ENCODE data around the gene TMEM89.

Gene TMEM89

DNA sequence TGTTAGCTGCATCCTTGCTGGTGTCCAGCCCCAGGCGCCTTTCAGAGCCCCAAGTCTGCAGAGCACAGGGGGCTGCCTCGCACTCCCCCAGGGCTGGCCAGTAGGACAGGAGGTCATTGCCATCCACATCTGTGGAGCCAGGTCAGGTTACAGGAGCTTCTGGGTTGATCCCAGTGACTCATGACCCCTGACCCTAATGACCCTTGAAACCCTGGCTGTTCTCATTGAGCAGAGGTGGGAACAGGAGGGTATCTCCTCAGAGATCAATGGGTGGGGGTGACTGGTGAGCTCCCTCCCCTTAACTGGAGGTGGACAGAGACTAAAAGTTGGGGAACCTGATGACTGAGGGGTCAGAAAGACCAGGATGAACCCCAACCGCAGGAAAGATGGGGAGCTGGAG is 19.8 kb upstream of the TMEM89 start:
- DNase-seq (ENCODE audit: low spot score), result no peak

DNA sequence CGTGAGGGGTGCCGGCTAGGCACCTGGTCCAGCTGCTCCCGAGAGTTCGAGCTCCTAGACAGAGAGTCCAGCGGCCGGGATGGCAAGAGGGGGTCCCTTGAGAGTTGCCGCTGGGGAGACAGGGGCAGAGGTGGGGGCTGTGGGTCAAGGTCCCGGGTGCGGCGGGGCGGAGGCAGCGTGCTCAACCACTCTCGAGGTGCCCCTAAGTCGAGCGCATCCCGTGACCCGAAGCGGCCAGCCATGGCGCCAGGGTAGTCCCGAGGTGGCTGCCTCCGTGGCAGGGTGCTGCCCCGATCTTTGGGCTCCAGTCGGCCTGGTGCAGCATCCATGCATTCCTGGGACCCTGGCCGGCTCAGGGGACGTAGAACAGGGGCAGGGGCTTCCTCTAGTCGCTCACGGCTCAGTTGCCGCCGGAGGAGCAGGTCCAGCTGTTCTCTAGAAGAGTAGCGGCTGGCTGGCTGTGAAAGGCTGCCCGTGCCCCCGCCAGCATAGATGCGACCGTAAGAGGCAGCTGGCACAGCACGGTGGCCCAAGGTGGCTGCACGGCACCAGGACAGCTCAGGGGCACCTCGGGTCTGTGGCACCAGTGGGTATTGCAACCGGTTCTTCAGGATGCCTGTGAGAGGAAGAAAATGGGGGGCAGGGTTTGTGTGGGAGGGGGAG is 18.5 kb upstream of the TMEM89 start:
- no peak for DNase-seq (ENCODE audit: low spot score)

DNA sequence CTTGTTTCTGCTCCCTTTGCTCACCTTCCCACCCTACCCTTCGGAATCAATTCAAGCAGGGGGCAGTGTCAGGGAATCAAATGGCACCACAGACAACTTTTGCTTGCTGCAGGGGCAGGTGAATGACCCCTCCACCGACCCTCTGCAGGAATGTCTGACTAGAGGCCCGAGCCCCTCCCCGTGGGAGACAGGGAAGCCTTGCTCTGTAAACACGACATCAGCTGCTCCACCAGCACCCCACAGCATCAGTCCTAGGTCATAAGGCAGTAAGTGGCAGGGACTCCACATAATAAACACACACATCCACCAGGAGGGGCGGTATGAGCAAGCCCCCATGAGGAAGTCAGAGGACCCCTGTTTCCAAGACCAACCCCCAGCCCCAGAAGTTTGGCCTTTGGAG is 15.7 kb upstream of the TMEM89 start:
- DNase-seq (ENCODE audit: low spot score), result no peak

DNA sequence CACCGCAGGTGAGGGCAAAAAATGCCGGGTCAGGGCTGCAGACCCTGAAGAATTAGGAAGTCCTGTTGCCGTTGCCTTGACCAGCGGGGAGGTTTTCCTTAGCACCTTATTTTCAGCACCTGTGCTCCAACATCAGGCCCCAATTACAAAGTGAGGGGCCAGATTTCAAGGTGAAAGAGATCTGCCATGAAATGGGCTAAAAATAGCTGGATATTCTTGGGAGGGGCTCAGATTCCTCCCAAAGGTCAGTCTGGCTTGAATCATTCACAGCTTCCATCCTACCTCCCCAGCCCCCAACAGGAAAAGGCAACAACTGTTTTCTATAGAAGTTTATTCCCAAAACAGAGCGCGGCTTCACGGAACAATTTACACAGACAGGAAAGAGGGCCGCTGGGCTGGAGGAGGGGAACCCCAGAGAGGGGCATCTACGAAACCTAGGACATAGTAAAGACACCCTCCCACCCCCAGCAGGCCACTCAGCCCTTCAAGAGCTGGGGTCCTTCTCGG is 14.6 kb upstream of the TMEM89 start:
- DNase-seq (ENCODE audit: low spot score), result no peak

DNA sequence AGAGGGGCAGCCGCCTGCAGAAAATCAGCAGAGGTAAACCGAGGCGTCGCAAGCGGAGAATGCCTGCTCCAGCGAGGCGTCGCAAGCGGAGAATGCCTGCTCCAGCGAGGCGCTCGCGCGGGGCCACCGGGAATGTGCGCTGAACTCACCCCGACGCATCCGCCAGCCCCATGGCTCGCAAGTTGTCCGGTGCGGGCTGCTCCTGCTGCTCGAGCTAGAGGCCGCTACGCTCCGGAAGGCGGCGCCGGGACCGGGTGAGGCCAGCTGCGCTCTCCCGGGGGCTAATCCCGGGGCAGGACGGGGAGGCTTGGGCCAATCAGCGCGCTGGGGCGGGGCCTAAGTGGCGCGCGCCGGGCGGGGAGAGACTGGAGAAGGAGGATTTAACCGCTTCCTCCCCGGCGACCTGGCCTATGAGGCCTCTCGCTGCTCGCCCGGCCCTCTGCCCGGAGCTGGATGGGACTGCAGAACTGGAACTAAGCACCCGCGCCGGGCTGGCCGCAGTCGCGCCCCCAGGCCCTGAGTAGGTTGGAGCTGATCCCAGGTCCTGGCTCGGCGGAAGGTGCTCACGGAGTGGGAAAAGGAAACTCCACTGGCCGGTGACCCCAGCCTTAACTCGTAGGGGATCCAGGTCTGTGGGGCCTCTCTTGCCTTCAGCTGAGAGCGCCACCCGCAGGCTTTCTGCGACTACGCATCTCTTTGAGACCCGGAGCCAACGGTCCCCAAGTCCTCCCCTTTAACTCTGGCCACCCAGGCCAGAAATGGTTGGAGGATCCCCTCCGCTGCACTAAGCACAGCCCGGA is 13.9 kb upstream of the TMEM89 start, which contains the start of gene SLC26A6:
Gene SLC26A6 (minus strand): TSS at position 240 of the 800 bp plus-strand sequence. CDS start 68 bp downstream, at position 172.
- DNase-seq (ENCODE audit: low spot score), result peak; percentile 100

DNA sequence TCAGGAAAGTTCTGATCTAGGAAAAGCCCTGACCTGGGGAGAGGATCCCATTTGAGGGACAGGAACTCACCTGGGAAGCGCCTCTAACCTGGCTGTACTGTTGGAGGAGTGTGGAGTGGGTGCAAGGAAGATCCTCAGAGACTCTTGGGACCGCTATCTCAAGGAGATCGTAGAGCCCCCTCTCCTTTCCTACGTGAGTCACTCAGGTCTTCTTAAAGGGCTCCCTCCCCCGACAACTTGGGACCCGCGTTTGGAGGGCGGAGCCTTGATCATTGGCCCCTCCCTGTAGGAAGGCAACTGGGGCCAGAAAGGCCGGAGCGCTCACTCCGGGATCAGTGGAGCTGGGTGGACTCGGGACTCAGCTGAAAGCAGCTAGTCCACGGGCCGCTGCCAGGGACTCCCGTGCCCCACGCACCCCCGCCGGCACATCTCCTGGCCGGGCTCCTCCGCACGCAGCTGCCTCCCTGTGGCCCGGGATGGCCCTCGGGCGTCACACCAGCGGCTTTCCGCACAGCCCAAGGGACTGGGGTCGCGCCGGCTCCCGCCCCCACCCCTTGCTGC is 13.2 kb upstream of the TMEM89 start:
- peak; percentile 77 for DNase-seq (ENCODE audit: low spot score)

DNA sequence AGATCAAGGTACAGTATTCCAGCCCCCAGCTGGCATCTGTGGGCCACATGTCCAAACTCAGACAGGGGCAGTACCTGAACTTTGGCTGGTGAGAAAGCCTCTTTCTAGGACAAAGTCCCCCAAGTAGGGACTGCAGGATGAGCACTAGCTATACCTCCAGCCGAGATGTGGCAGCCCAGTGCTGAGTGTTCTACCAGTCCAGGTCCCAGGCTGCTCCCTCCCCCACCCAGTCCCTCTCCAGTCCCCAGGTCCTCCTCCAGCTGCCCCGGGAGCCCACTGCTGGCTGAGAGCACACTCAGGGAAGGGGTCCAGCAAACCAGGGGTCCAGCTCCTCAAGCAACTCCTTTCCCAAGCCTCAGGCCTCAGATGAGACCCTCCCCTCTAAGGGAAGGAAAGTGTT is 12.2 kb upstream of the TMEM89 start:
- no peak for DNase-seq (ENCODE audit: low spot score)

DNA sequence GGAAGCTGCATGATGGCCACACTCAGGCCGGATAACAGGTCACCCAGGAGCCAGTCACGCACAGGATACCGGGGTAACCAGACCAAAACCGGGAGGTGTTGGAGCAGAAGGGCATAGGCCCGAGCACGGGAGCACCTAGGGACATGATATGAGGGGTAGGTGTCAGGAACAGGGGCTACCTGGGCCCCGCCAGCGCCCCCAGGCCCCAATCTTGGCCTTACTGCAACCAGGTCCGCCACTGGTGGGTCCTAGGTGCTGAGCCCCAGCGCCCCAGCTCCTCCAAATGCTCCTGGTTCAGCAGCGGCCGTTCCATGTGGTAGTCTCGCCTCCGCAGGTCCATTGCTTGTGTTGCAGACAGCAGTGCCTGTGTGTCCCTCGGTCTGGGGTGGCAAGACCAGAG is 11.7 kb upstream of the TMEM89 start:
- no peak for DNase-seq (ENCODE audit: low spot score)

DNA sequence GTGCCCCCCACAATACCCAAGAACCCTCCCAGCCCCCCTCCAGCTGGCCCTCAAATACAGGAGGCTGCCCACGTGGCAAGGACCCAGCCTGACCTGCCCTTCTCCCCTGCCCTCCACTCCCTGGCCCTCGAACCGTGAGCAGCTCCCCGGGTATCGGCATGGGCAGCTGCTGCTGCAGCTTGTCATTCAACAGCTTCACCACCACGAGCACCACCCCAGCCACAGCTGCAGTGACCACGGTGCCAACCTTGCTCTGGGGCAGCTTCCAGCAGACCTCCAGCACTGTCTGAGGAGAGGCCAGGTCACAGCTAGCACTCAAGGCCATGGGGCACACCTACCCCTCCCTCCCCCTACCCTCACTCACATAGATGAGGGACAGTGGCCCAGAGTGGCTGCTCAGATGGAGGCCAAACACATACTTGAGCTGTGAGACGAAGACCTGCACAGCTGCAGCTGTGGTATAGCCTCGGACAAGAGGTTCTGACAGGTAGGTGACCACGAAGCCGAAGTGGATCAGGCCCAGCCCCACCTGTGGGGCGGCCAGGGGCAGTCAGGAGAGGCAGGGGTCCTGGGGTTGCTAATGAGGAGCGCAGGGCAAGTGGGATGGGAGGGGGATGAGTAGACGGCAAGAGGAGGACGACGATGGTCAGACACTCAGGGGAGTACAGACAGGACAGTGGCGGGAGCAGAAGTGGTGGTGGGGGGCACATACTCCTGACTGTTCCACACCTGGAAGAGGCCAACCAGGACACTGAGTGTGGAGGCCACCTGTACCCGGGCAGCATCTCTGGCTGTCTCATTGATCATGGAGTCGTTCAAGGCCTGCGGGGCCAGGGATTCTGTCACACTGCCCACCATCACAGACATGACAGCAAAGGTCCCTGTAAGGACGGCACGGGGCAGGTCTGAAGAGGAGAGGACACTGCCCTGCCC is 10.2 kb upstream of the TMEM89 start:
- no peak for DNase-seq (ENCODE audit: low spot score)

DNA sequence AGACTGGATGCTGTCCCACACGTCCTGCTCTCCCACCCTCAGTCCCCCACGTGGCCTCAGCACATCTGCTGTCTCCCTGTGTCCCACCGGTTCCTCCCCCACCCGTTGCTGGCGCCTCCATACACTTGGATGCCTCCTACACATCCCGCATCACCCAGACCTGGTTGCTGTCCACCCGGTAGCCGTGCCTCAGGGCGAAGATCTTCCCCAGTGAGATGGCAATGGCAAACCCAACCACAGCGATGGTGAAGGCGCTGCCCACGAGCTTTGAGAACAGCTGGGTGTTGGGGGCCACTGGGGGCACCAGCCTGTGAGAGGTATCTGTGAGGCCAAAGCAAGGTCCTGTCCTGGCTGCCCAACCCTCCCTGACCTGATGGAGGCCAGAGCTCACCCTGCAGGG is 9.3 kb upstream of the TMEM89 start:
- no peak for DNase-seq (ENCODE audit: low spot score)

DNA sequence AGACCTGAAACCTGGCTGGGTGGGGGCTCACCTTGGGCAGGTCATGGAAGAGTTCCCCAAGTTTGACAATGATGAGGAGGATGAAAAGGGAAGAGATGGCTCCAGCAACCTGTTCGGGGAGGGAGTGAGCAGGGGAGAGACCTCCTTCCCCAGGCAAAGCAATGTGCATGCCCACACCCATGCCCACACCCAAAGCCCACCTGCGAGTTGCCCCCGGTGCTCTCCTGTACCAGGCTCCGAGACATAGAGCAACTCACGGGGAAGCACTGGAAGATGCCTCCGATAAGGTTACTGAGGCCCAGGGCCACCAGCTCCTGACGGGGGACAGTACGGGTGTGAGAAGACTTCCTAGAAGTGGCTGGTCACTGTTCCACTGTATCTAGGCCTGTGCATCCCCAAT is 8.8 kb upstream of the TMEM89 start:
- DNase-seq (ENCODE audit: low spot score), result no peak

DNA sequence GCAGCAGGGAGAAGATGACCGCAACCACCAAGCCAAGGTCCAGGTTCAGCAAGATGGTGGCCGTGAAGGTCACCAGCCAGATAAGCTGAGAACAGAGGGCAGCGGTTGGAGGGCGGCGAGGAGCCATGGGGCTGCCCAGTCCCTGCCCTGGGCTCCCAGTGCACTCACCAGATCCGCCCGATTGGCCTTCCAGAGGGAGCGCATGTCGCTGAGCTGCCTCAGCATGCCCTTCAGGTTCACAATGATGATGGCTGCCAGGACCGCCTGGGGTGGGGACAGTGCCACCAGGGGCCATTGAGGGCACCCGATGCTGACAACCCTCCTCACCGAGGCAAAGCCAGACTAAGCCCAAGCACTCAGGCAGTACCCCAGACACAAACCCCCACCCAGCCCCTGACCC is 8.3 kb upstream of the TMEM89 start:
- DNase-seq (ENCODE audit: low spot score), result no peak

DNA sequence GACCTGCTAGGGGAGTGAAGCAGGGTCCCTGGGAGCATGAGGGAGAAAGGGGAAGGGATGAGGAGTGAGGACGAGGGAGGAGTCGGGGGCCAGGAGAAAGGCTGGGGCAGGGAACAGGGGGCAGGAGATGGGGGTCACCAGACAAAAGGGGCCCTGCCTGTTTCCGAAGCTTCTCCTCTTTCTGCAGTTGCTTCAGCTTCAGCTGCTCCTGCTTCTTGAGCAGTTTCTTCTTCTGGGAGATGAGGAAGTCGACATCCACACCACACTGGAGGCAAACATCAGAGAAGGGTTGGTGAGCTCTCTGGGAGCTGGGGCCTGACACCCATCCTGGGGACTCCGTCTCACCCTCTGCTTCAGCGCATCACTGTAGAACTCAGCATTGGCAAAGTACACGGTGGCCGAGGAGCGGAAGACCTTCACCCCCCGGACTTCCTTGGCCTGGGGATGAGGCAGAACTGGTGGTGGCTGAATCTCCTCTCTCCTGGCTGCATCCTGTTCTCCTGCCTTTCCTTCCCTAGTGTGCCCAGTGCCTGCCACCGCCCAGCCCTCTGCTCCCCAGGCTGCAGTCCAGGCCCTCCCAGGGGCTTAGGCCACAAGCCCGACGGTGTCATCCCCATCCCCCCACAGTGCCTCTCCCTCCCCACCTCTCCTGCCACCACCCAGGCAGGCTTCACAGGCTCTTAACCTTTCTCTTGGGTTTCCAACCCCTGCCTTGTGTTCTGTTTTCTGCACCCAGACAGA is 6.9 kb upstream of the TMEM89 start:
- DNase-seq (ENCODE audit: low spot score), result no peak

DNA sequence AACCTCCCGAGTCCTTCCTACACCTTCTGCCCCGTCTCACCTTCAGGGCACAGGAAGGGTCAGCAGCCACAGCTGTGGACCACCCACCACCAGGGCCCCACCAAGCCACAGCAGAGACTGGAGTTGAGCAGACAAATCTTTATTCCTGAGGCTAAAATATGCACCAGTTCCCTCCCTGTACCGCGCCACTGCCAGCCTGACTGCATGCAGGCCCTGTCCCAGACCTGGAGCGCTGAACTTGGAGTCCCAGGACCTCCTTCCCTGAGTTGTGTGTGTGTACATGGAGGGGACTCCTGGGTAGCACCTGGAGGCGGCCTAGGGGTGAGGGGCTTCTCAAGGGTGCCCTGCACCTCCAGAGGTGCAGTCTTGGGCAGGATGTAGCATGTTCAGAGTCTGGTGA is 4.0 kb upstream of the TMEM89 start:
- DNase-seq (ENCODE audit: low spot score), result no peak

DNA sequence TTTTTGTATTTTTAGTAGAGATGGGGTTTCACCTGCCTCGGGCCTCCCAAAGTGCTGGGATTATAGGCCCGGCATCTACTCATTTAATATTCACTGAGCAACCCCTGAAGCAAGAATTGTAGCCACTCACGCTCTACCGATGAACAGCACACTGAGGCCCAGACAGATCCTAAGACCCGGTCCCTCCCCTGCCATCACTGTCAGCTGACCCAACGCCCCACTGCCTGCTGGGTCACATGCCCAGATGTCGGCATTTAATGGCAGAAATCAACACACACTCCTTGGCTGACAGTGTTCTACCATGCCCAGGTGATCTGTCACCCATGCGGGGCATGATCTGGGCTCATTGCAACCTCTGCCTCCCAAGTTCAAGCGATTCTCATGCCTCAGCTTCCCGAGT is 3.2 kb upstream of the TMEM89 start:
- DNase-seq (ENCODE audit: low spot score), result no peak

DNA sequence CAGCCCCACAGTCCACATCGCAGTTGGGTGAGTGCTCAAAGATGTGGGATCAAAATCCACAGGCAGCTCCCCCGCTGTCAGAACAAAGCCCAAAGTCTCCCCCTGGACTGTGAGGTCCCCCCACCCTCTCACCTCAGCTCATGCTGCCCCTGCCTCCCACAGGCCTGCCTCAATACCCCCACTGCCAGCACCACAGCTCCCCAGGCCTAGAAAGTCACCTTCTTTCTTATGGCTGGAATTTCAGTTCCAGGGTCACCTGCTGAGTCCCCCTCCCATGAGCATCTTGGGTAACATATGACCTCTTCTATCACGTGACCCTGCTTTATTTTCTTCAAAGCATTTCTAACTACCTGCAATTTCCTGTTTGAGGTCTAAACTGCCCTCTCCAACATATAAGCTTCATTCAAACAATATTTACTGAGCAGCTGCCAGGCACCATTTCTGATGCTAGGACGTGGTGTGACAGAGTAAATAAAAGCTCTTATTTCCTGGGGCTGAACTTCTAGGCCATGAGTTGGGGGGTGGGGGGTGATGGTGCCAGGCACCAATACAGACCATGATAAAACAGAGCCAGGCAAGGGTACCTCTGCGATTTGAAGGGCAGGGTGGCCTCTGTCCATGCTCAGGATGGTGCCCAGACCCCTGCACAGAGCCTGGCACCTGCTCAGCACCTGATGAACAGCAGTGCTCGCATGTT is 2.4 kb upstream of the TMEM89 start:
- no peak for DNase-seq (ENCODE audit: low spot score)

DNA sequence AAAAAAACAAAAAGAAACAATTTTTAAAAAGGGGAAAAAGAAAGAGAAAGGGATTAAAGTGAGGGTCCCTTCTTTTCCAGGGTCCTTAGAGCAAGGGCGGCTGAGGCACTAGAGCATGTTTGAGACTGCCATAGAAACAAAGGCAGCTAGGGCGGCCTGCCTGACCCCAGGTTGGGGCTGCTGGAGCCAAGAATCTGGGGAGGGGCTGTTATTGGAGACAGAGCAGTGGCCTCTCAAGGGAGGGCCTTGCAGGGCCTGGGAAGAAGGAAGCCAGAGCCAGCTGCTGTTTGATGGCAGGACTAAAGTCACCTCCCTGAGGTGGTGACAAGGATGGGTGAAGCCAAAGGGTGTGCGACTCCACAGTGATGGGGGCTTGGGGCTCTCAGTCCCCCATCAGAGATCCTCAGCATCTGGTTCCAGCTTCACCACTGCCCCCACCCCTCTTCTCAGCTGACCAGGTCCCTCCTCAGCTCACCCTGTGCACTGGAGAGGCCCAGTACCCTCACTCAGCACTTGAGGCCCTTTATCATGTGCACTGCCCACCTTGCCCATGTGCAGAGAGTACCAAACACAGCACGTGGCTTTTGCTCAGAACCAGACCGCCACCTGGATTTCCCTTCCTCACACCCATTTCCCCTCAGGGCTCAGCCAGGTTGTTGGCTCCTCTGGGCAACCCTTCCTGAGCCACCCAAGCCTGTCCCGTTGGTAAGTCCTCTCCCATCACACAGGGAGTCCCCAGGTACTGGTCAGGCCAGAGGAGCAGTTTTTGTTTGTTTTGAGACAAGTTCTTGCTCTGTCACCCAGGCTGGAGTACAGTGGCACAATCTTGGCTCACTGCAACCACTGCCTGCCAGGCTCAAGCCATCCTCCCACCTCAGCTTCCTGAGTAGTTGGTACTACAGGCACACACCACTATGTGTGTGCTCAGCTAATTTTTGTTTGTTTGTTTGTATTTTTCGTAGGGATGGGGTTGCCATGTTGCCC is 1.7 kb downstream of the TMEM89 start:
- no peak for DNase-seq (ENCODE audit: low spot score)

DNA sequence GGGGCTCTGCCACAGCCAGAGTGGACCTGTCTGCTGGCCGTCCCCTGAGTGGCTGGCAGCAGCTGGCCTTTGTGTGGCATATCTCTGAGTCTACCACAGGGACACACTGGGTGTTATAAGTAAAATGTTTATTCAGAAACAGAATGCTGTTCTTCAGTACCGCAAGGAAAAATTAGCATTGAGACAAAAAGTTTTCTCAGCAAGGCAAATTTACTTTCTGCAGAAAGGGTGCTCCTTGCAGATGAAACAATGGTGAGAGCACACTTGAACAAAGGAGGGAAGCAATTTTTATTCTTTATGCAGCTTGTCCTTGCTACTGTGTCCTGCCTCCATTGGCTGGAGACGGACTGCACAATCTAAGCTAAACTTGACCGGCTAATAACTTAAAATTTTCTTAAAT is 4.0 kb downstream of the TMEM89 start:
- DNase-seq (ENCODE audit: low spot score), result no peak

DNA sequence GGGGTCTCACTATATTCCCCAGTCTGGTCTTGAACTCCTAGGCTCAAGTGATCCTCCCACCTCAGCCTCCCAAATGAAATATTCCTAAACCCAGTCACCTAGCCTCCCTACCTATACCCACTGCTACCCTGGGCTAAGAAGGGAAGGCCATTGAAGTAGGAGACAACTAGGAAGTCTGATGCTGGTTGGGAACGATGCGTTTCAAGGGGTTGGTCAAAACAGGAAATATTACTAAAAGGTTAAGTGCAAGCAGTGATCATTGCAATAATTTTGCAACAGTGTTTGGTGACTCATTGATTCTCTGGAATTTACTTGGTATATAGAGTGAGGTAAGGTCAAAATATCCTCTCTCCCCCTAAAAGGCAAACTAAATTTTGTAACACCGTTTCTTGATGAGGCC is 7.5 kb downstream of the TMEM89 start:
- DNase-seq (ENCODE audit: low spot score), result no peak

DNA sequence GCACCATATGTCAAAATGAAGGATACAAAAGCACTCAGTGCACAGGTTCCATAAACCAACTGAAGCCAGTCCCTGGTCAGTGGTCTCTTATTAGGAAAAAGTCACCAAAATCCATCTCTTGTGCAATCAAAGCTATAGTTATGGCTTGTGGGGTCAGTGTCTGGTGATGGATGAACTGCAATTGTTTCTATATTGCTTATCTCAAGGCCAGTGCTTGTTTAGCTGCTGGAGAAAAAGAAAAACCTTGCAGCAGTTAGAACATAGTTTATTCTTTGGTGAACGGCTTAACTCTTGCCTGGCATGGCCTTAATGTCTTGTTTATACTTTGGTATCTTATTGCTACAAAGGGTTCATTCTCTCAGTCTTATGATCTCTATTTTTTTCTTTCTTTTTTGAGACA is 9.3 kb downstream of the TMEM89 start:
- no peak for DNase-seq (ENCODE audit: low spot score)
